ENCODE results near the gene ZNF586.

The ZNF586 gene

GRCh38 chr19:57812226-57812625, 42.8 kb downstream of the ZNF586 start:
- peaks cover 34 to 42% of the 10 kb centered on the region in 2 experiments for H3K36me3 ChIP-seq (ENCODE audit: control insufficient read depth in 2 of 2, insufficient read depth in 1 of 2, low read length in 2 of 2)
- CTCF ChIA-PET, result no interaction called here
- TF ChIP-seq ZNF785 (tag by site-specific recombination; IDR thresholded peaks at IDR 0.05) (no peak), ZNF571 (tag by site-specific recombination; IDR thresholded peaks at IDR 0.05) (no peak), PRDM6 (tag by site-specific recombination; IDR thresholded peaks at IDR 0.05) (no peak), ZNF169 (tag by site-specific recombination; IDR thresholded peaks at IDR 0.05) (no peak), KLF7 (tag by site-specific recombination; IDR thresholded peaks at IDR 0.05; ENCODE audit: borderline replicate concordance) (no peak), ZNF350 (tag by site-specific recombination; IDR thresholded peaks at IDR 0.05) (no peak), ZNF146 (tag by site-specific recombination; IDR thresholded peaks at IDR 0.05) (no peak), GLI4 (tag by site-specific recombination; IDR thresholded peaks at IDR 0.05) (no peak), CTCF (tag by site-specific recombination; IDR thresholded peaks at IDR 0.05) (no peak), ZNF148 (tag by site-specific recombination; IDR thresholded peaks at IDR 0.05; ENCODE audit: borderline replicate concordance) (no peak), ZNF596 (tag by site-specific recombination; IDR thresholded peaks at IDR 0.05) (no peak), PATZ1 (tag by site-specific recombination; IDR thresholded peaks at IDR 0.05) (no peak), ZNF112 (tag by site-specific recombination; IDR thresholded peaks at IDR 0.05) (no peak), ZNF324 (tag by site-specific recombination; IDR thresholded peaks at IDR 0.05) (no peak), ZNF184 (tag by site-specific recombination; IDR thresholded peaks at IDR 0.05) (no peak), HIC1 (tag by site-specific recombination; IDR thresholded peaks at IDR 0.05) (no peak), GLIS2 (tag by site-specific recombination; IDR thresholded peaks at IDR 0.05) (no peak), ZNF121 (tag by site-specific recombination; IDR thresholded peaks at IDR 0.05) (no peak)
- H3K9me3 ChIP-seq (ENCODE audit: control insufficient read depth, insufficient read depth, low read depth, low read length), result no peaks in the 10 kb centered on the region
- no peaks in the 10 kb centered on the region for H3K4me1 ChIP-seq (ENCODE audit: control insufficient read depth, insufficient read depth, low read length)
- no peak overlapping the region for H3K27ac ChIP-seq (ENCODE audit: extremely low read depth, low read depth, low read length)
- H3K4me3 ChIP-seq (ENCODE audit: low read depth, low read length), result no peak overlapping the region
- POLR2A ChIA-PET, result interaction anchor here (1.0 kb wide), 1 partner anchor 12 kb away, joined by 3 read pairs; no protein-coding TSS in a partner anchor

All from HEK293 (cell line).